Measurements from ENCODE around the gene NME7.

- TF ChIP-seq CTCF (IDR thresholded peaks at IDR 0.05 in 4 of 5, conservative IDR thresholded peaks at IDR 0.05 in 1 of 5): no peak
- TF ChIP-seq POLR2A (IDR thresholded peaks at IDR 0.05): no peak
Measured at GRCh38 chr1:169119405-169119804, 248.2 kb downstream of the NME7 start.

All from gastrocnemius medialis (tissue), 4 donors.